Stimulated activated CD8-positive, alpha-beta memory T cell treated with anti-CD3 and anti-CD28 coated beads, Interleukin-4, amount 100 ng/mL, for 48 hours (primary cell): ENCODE measurements around the gene RASSF7.

Experiments
- DNase-seq: peaks from one replicate; pipeline ENCODE4 v3.0.0-alpha.2; 2020

The RASSF7 gene

DNA sequence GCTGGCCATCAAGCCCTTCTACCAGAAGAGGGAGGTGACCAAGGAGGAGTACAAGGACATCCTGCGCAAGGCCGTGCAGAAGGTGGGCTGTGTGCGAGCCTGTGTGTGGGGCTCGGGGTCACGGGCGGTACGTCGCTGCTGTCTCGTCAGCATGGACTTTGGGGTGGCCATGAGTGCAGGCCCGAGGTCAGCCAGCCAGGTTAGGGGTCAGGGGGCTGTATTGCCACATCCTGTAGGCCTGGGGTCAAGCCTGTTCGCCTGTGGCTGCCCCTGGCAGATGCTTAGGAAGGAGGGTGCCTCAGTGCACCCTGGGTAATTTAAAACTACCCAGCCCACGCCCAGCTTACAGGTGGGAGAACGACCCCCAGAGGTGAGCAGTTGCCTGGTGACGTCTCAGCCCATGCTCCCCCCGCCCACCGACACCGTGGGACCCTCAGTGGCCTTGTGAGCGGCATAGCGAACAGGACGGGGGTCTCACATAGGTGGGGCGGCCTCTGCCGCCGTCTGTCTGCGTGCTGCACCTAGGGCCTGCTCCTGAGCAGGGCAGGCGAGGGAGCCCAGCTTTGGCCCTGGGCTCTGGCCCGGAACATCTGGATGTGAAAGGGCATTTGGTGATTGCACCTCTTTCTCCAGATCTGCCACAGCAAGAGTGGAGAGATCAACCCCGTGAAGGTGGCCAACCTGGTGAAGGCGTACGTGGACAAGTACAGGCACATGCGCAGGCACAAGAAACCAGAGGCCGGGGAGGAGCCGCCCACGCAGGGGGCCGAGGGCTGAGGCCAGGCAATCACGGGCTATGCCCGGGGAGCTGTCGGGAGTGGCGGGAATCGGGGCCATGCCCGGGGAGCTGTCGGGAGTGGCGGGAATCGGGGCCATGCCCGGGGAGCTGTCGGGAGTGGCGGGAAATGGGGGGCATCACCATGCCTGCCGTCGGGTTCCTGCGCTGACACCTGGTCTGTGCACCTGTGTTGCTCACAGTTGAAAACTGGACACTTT is 50.5 kb downstream of the RASSF7 start:
- no peak for DNase-seq

DNA sequence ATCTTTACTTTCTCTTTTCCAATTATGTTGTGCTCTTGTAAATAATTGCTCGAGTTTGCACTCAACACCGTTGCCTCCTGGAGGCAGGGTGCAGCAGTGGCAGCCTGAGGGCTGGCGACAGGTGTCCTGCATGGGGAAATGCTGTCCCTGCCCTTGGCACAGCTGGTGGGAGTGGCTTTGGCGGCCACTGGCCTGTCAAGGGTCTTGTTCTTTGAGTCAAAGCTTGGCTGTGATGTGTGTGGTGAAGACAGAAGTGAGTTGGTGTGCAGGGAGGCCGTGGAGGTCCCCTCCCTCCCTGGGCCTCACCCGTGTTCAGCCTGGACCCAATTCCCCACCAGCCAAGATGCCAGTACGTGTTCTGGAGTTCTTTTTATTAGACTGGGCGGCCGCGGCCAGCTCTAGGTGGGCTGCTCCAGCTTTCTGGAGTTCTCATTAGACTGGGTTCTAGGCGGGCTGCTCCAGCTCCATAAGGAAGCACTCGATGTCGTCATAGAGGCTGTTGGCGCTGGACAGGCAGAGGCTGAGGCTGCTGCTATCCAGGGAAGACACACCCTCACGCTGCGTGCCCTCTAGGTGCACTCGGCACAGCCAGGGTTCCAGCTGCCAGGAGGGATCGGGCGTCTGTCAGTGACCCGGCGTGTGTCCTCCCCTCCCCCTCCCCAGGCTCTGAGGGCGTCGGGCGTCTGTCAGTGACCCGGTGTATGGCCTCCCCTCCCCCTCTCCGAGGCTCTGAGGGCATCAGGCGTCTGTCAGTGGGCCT is 51.6 kb downstream of the RASSF7 start:
- no peak for DNase-seq

DNA sequence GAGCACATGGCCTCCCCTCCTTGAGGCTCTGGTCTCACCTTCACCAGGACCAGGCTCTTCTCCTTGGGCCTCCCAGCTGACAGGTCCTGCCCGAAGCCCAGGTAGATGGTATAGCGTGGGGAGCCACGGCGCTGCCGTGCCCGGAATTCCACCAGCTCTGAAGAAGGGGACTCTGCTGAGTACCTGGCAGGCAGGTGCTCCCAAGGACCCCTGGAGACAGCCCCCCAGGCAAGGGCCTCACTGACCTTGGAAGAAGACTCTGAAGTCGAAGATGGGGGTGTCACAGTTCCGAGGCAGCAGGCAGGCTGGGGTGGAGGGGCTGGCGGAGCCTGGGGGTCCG is 52.2 kb downstream of the RASSF7 start:
- DNase-seq, result no peak

DNA sequence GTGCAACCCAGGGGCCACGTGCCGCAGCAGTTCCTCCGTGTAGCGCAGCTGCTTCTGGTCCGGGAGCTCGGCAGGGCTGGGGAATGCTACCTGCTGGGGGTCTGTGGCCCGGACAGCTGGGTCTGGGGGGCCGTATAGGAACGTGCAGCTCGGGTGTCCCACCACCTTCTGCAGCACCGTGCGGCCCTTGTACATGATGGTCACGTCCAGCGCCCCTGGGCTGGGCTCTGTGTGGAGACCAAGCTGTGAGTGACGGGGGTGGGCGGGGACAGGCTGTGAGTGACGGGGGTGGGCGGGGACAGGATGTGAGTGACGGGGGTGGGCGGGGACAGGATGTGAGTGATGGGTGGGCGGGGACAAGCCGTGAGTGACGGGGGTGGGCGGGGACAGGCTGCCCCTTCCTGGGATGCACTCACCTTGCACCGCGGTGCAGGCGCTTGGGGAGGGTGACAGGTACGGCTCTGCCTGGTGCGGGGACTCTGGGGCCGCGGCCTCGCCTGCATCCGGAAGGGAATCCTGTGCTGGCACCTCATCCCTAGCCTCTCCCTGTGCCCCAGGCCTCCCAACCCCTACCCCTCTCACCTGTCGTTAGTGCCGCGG is 52.7 kb downstream of the RASSF7 start:
- DNase-seq, result peak; percentile 86
